HepG2 (cell line): ENCODE results near the gene SERPIND1. TPM values are rescaled to one million over a fixed set of nuclear protein-coding genes. Genes with fewer than 3 reads are reported as not detected.
A peak's percentile ranks its signal among the peaks of the same experiment; 100 is the strongest.

Experiments used
- DMAP1 ChIP-seq: IDR thresholded peaks from 2 replicates; pipeline ENCODE4 v1.6.1; 2016
- FOXM1 ChIP-seq: sonication (generic); formaldehyde crosslinking; IDR thresholded peaks from 2 replicates; pipeline ENCODE4 v1.5.0; 2020; ENCODE audit warnings: missing genetic modification reagents
- IRF9 ChIP-seq: sonication (generic); formaldehyde crosslinking; IDR thresholded peaks from 2 replicates; pipeline ENCODE4 v1.8.0; 2022; ENCODE audit warnings: missing genetic modification reagents, mild to moderate bottlenecking, borderline replicate concordance
- RXRB ChIP-seq: IDR thresholded peaks from 2 replicates; pipeline ENCODE4 v1.6.1; 2016; ENCODE audit warnings: borderline replicate concordance, missing genetic modification reagents, missing compliant biosample characterization
- TBP ChIP-seq: sonication (generic); formaldehyde crosslinking; IDR thresholded peaks from 2 replicates; pipeline ENCODE4 v1.5.0; 2020; ENCODE audit warnings: missing genetic modification reagents
- TP53 ChIP-seq: sonication (generic); formaldehyde crosslinking; conservative IDR thresholded peaks from 2 replicates; pipeline ENCODE4 v1.4.0; 2020; ENCODE audit warnings: missing genetic modification reagents
- XBP1 ChIP-seq: sonication (generic); formaldehyde crosslinking; IDR thresholded peaks from 2 replicates; pipeline ENCODE4 v1.5.0; 2020; ENCODE audit warnings: missing genetic modification reagents
- ZBED4 ChIP-seq: sonication (generic); formaldehyde crosslinking; IDR thresholded peaks from 2 replicates; pipeline ENCODE4 v1.4.0; 2020; ENCODE audit warnings: missing genetic modification reagents, borderline replicate concordance
- ZBTB7B ChIP-seq: sonication (generic); formaldehyde crosslinking; IDR thresholded peaks from 2 replicates; pipeline ENCODE4 v1.4.0; 2020; ENCODE audit warnings: missing genetic modification reagents
- ZNF205 ChIP-seq: IDR thresholded peaks from 2 replicates; pipeline ENCODE4 v1.6.1; 2018; ENCODE audit warnings: missing biosample characterization, missing genetic modification reagents
- ZNF234 ChIP-seq: sonication (generic); formaldehyde crosslinking; conservative IDR thresholded peaks from 2 replicates; pipeline ENCODE4 v1.5.1; 2020; ENCODE audit warnings: mild to moderate bottlenecking, missing genetic modification reagents
- polyA plus RNA-seq, 8 experiments: library from polyadenylated mRNA; depleted of rRNA in 3 of 8; stranded (reverse) in 7 of 8; unstranded in 1 of 8; fragments of >200 nt; fragmentation: Illumina TruSeq in 4 of 8; extraction: Trizol in 4 of 8; gene quantifications; 2 replicates each; pipeline versions ENCODE4 v1.2.1 to v1.2.3, GENCODE V29; 2011 to 2016; ENCODE audit warnings: low read depth in 4 of 8, missing spikeins in 1 of 8, mixed read lengths in 1 of 8; ENCODE audit not compliant: insufficient read depth in 1 of 8
- total RNA-seq, 5 experiments: library from RNA; depleted of rRNA; stranded (reverse); fragments of >200 nt; fragmentation: Illumina TruSeq; extraction: Trizol; gene quantifications; 2 replicates each; pipeline ENCODE4 v1.2.3, GENCODE V29; 2016; ENCODE audit warnings: low read depth in 1 of 5
- TF ChIP-seq, protein P1 (sequence below): sonication (generic); formaldehyde crosslinking; IDR thresholded peaks from 2 replicates; pipeline ENCODE4 v1.5.0; 2020; ENCODE audit warnings: mild to moderate bottlenecking, missing genetic modification reagents, borderline replicate concordance
- TF ChIP-seq, protein P2 (sequence below): fragments of 450-650 bp; IDR thresholded peaks from 2 replicates; pipeline ENCODE4 v1.6.1; 2016
- TF ChIP-seq, protein P3 (sequence below): sonication (generic); formaldehyde crosslinking; IDR thresholded peaks from 2 replicates; pipeline ENCODE4 v1.5.1; 2020; ENCODE audit warnings: mild to moderate bottlenecking, missing genetic modification reagents, moderate library complexity

The SERPIND1 gene
- total and polyA plus RNA-seq, 2 of the 13 experiments (the other 11 are each of a cell fraction or from before 2014, with no cell fraction given), result 111 to 350 TPM

DNA sequence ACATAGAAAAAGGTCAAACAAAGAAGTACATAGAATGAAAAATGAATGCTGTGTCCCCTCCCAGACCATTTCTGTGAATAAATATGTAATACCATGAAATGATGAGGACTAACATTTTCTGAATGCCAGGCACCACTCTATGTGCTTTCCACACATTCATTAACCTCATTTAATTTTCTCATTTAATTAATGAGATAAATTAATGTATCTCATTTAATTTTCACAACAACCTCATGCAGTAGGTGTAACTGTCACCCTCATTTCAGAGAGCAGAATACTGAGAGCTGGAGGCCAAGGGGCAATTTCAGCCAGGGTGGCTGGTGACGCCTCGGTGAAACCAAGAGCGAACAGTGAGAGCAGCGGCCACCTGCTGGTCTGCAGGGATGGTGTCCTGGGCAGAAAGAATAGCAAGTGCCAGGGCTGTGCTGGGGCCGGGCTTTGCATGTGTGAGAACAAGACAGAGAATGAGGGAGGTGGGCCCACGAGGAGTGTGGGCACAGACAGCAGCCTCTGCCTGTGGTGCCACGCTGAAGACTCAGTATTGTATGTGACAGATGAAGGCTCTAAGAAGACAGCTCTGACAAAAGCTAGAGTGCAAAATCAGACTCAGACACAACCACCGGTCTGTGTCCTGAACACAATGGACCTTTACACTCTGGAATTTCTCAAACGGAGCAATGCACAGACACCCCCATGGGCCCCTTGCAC, 1.8 kb upstream of the SERPIND1 start (continued):
- TF ChIP-seq, protein P1, sequence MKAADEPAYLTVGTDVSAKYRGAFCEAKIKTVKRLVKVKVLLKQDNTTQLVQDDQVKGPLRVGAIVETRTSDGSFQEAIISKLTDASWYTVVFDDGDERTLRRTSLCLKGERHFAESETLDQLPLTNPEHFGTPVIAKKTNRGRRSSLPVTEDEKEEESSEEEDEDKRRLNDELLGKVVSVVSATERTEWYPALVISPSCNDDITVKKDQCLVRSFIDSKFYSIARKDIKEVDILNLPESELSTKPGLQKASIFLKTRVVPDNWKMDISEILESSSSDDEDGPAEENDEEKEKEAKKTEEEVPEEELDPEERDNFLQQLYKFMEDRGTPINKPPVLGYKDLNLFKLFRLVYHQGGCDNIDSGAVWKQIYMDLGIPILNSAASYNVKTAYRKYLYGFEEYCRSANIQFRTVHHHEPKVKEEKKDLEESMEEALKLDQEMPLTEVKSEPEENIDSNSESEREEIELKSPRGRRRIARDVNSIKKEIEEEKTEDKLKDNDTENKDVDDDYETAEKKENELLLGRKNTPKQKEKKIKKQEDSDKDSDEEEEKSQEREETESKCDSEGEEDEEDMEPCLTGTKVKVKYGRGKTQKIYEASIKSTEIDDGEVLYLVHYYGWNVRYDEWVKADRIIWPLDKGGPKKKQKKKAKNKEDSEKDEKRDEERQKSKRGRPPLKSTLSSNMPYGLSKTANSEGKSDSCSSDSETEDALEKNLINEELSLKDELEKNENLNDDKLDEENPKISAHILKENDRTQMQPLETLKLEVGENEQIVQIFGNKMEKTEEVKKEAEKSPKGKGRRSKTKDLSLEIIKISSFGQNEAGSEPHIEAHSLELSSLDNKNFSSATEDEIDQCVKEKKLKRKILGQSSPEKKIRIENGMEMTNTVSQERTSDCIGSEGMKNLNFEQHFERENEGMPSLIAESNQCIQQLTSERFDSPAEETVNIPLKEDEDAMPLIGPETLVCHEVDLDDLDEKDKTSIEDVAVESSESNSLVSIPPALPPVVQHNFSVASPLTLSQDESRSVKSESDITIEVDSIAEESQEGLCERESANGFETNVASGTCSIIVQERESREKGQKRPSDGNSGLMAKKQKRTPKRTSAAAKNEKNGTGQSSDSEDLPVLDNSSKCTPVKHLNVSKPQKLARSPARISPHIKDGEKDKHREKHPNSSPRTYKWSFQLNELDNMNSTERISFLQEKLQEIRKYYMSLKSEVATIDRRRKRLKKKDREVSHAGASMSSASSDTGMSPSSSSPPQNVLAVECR, result peak; percentile 36; the same call in 1 of the 2 replicates
- TF ChIP-seq ZBTB7B (no peak; the same call in 1 of the 2 replicates), ZNF205 (CRISPR knock-in tag) (no peak), TP53 (CRISPR knock-in tag) (no peak), XBP1 (CRISPR knock-in tag) (no peak), IRF9 (CRISPR knock-in tag) (0 out of 2 replicates have a peak, but pooled peaks have one; percentile 59), ZNF234 (no peak), FOXM1 (CRISPR knock-in tag) (no peak), RXRB (CRISPR knock-in tag) (no peak), TBP (CRISPR knock-in tag) (no peak), ZBED4 (CRISPR knock-in tag) (no peak), DMAP1 (CRISPR knock-in tag) (0 out of 2 replicates have a peak, but pooled peaks have one; percentile 45)
- TF ChIP-seq, protein P2, sequence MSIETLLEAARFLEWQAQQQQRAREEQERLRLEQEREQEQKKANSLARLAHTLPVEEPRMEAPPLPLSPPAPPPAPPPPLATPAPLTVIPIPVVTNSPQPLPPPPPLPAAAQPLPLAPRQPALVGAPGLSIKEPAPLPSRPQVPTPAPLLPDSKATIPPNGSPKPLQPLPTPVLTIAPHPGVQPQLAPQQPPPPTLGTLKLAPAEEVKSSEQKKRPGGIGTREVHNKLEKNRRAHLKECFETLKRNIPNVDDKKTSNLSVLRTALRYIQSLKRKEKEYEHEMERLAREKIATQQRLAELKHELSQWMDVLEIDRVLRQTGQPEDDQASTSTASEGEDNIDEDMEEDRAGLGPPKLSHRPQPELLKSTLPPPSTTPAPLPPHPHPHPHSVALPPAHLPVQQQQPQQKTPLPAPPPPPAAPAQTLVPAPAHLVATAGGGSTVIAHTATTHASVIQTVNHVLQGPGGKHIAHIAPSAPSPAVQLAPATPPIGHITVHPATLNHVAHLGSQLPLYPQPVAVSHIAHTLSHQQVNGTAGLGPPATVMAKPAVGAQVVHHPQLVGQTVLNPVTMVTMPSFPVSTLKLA, result no peak
- TF ChIP-seq, protein P3, sequence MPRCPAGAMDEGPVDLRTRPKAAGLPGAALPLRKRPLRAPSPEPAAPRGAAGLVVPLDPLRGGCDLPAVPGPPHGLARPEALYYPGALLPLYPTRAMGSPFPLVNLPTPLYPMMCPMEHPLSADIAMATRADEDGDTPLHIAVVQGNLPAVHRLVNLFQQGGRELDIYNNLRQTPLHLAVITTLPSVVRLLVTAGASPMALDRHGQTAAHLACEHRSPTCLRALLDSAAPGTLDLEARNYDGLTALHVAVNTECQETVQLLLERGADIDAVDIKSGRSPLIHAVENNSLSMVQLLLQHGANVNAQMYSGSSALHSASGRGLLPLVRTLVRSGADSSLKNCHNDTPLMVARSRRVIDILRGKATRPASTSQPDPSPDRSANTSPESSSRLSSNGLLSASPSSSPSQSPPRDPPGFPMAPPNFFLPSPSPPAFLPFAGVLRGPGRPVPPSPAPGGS (CRISPR knock-in tag), result no peak
